Type B pancreatic cell (in vitro differentiated cells): ENCODE measurements around the gene RASAL1. TPM values are rescaled to one million over a fixed set of nuclear protein-coding genes. Genes with fewer than 3 reads are reported as not detected.

Experiments used
- DNase-seq: peaks from one replicate; pipeline ENCODE4 v3.0.0; 2021; ENCODE audit warnings: mixed read lengths; ENCODE audit not compliant: unreplicated experiment; ENCODE audit errors: extremely low spot score
- H3K27ac Mint-ChIP-seq: 2 replicates; pipeline ENCODE4 v1.8.0; 2021; ENCODE audit warnings: mild to moderate bottlenecking, mixed read lengths
- H3K27me3 Mint-ChIP-seq: 2 replicates; pipeline ENCODE4 v1.8.0; 2021; ENCODE audit warnings: mixed read lengths
- H3K36me3 Mint-ChIP-seq: 2 replicates; pipeline ENCODE4 v1.8.0; 2021; ENCODE audit warnings: mixed read lengths
- H3K4me1 Mint-ChIP-seq: one replicate; pipeline ENCODE4 v1.8.0; 2021; ENCODE audit warnings: mixed read lengths; ENCODE audit not compliant: unreplicated experiment
- H3K4me3 Mint-ChIP-seq: 2 replicates; pipeline ENCODE4 v1.8.0; 2021; ENCODE audit warnings: mild to moderate bottlenecking, mixed read lengths
- H3K9me3 Mint-ChIP-seq: 2 replicates; pipeline ENCODE4 v1.8.0; 2021; ENCODE audit warnings: mixed read lengths
- CTCF ChIP-seq: fragments of 200-600 bp; sonication (generic); conservative IDR thresholded peaks from 2 replicates; pipeline ENCODE4 v1.5.0; 2021; ENCODE audit warnings: antibody characterized with exemption, mild to moderate bottlenecking
- total RNA-seq: library from RNA; stranded (reverse); gene quantifications from 2 replicates; pipeline ENCODE4 v1.2.1, GENCODE V29; 2021; ENCODE audit warnings: low replicate concordance

Gene RASAL1
- total RNA-seq, 1 donor from 2014 or later: 0.58 TPM

- Mint-ChIP-seq H3K27me3 (no peaks in the 10 kb centered on the region), H3K36me3 (peaks cover 7% of the 10 kb centered on the region), H3K9me3 (no peaks in the 10 kb centered on the region), H3K4me3 (no peak overlapping the region), H3K27ac (no peak overlapping the region), H3K4me1 (peaks cover 11% of the 10 kb centered on the region)
- no peak for DNase-seq
- no peak for TF ChIP-seq CTCF
Measured at GRCh38 chr12:113165521-113166450, 30.2 kb upstream of the RASAL1 start.

- Mint-ChIP-seq H3K36me3 (peaks cover 13% of the 10 kb centered on the region), H3K27ac (no peak overlapping the region), H3K9me3 (no peaks in the 10 kb centered on the region), H3K4me1 (peaks cover 11% of the 10 kb centered on the region), H3K4me3 (no peak overlapping the region), H3K27me3 (no peaks in the 10 kb centered on the region)
- no peak for TF ChIP-seq CTCF
- no peak for DNase-seq
Measured at GRCh38 chr12:113164014-113164413, 28.5 kb upstream of the RASAL1 start.

GRCh38 chr12:113163030-113163360 lies 27.4 kb upstream of the RASAL1 start:
- Mint-ChIP-seq H3K9me3 (no peaks in the 10 kb centered on the region), H3K27ac (no peak overlapping the region), H3K27me3 (no peaks in the 10 kb centered on the region), H3K4me1 (peaks cover 11% of the 10 kb centered on the region), H3K36me3 (peaks cover 13% of the 10 kb centered on the region), H3K4me3 (no peak overlapping the region)
- DNase-seq: no peak
- no peak for TF ChIP-seq CTCF

DNA sequence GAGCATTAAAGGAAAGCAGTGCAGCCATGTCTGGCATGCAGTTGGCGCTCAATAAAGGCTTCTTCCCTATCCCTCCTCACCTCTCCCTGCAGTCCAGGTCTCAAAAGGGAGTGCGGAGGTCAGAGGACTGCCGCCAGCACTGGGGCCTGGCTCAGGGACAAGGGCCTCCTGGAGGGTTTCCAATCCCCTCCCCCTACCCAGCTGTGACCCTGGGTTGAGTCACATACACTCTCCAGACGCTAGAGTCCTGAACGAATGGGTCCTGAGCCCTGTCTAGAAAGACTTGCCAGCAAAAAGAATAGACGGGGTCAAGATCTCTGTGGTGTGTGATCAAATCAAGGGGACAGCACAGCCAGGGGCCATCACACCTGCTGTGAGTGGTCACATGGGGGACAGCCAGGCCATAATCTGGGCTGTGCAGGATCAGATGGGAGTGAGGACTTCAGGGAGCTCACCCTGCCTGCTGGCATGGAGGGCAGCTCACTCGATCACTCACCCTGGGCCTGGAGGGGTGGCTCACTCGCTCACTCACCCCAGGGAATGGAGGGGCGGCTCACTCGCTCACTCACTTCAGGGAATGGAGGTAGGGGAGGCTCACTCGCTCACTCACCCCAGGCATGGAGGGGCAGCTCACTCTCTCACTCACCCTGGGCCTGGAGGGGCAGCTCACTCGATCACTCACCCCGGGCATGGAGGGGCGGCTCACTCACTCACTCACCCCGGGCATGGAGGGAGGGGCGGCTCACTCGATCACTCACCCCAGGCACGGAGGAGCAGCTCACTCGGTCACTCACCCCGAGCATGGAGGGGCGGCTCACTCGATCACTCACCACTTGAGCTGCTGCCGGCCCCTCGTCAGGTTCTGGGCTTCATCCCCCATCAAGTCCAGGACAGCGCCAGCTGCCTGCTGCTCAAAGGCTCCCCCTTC lies 26.8 kb upstream of the RASAL1 start:
- DNase-seq: no peak
- Mint-ChIP-seq H3K4me3 (no peak overlapping the region), H3K36me3 (peaks cover 17% of the 10 kb centered on the region), H3K27ac (no peak overlapping the region), H3K4me1 (peaks cover 11% of the 10 kb centered on the region), H3K9me3 (no peaks in the 10 kb centered on the region), H3K27me3 (no peaks in the 10 kb centered on the region)
- no peak for TF ChIP-seq CTCF

GRCh38 chr12:113161415-113162016 lies 26.0 kb upstream of the RASAL1 start:
- H3K4me3 Mint-ChIP-seq: peak overlapping the region; percentile 57
- peaks cover 11% of the 10 kb centered on the region for H3K4me1 Mint-ChIP-seq
- no peaks in the 10 kb centered on the region for H3K9me3 Mint-ChIP-seq
- H3K27me3 Mint-ChIP-seq: peaks cover 5% of the 10 kb centered on the region
- H3K27ac Mint-ChIP-seq: no peak overlapping the region
- peaks cover 20% of the 10 kb centered on the region for H3K36me3 Mint-ChIP-seq
- no peak for DNase-seq
- TF ChIP-seq CTCF: no peak
